H1 (cell line): ENCODE measurements around the gene SDF2. TPM values are rescaled to one million over a fixed set of nuclear protein-coding genes. Genes with fewer than 3 reads are reported as not detected.

Experiments
- CBX5 ChIP-seq: fragments of 300-800, 300-1000 bp; sonication (generic); IDR thresholded peaks from 2 replicates; pipeline ENCODE4 v1.7.1; 2016; ENCODE audit warnings: antibody characterized with exemption, low read length, low read depth
- GTF2F1 ChIP-seq: IDR thresholded peaks from 2 replicates; pipeline ENCODE4 v1.6.1; 2012; ENCODE audit warnings: low read depth, low read length, improper control_type of control experiment, borderline replicate concordance
- HDAC2 ChIP-seq, 2 experiments: fragments of 300-600 bp in 1 of 2; sonication (generic) in 1 of 2; IDR thresholded peaks; 2 replicates each; pipeline ENCODE4 v1.6.1; 2011 to 2012; ENCODE audit warnings: low read depth in 2 of 2, low read length in 2 of 2, mild to moderate bottlenecking in 2 of 2, moderate library complexity in 2 of 2, borderline replicate concordance in 1 of 2, inconsistent platforms in 1 of 2
- KDM4A ChIP-seq: IDR thresholded peaks from one replicate; pipeline ENCODE4 v1.7.1; 2012; ENCODE audit warnings: low read depth, mild to moderate bottlenecking, moderate library complexity, low read length, inconsistent platforms; ENCODE audit not compliant: severe bottlenecking
- POU5F1 ChIP-seq: IDR thresholded peaks from 2 replicates; pipeline ENCODE4 v1.6.1; 2011; ENCODE audit warnings: low read depth, mild to moderate bottlenecking, low read length, moderate library complexity
- RAD21 ChIP-seq, 2 experiments: IDR thresholded peaks in 1 of 2; conservative IDR thresholded peaks in 1 of 2; 2 replicates each; pipeline ENCODE4 v1.6.1; 2011; ENCODE audit warnings: low read depth in 2 of 2, low read length in 2 of 2, improper control_type of control experiment in 1 of 2, inconsistent platforms in 1 of 2, mild to moderate bottlenecking in 1 of 2, moderate library complexity in 1 of 2
- RBBP5 ChIP-seq: IDR thresholded peaks from 2 replicates; pipeline ENCODE4 v1.7.1; 2012; ENCODE audit warnings: low read depth, mild to moderate bottlenecking, inconsistent platforms, low read length, moderate library complexity, borderline replicate concordance
- RFX5 ChIP-seq: IDR thresholded peaks from 2 replicates; pipeline ENCODE4 v1.6.1; 2011; ENCODE audit warnings: low read depth, low read length, improper control_type of control experiment, borderline replicate concordance
- RXRA ChIP-seq: IDR thresholded peaks from 2 replicates; pipeline ENCODE4 v1.6.1; 2011; ENCODE audit warnings: low read depth, mild to moderate bottlenecking, low read length, moderate library complexity; ENCODE audit not compliant: insufficient read depth
- SIN3A ChIP-seq, 2 experiments: IDR thresholded peaks in 1 of 2; conservative IDR thresholded peaks in 1 of 2; 2 replicates each; pipeline ENCODE4 v1.6.1; 2011 to 2012; ENCODE audit warnings: low read length in 2 of 2, improper control_type of control experiment in 1 of 2, low read depth in 1 of 2, mild to moderate bottlenecking in 1 of 2
- SP2 ChIP-seq: IDR thresholded peaks from 2 replicates; pipeline ENCODE4 v1.6.1; 2012; ENCODE audit warnings: mild to moderate bottlenecking, low read length, inconsistent platforms
- SP4 ChIP-seq: IDR thresholded peaks from 2 replicates; pipeline ENCODE4 v1.6.1; 2012; ENCODE audit warnings: low read length, inconsistent platforms
- SRF ChIP-seq: IDR thresholded peaks from 2 replicates; pipeline ENCODE4 v1.6.1; 2011; ENCODE audit warnings: mild to moderate bottlenecking, low read depth, low read length, moderate library complexity
- TAF1 ChIP-seq: IDR thresholded peaks from 2 replicates; pipeline ENCODE4 v1.6.1; 2011; ENCODE audit warnings: mild to moderate bottlenecking, low read depth, low read length
- TAF7 ChIP-seq: optimal IDR thresholded peaks from 2 replicates; pipeline ENCODE3; 2011; ENCODE audit warnings: low read depth, mild to moderate bottlenecking, inconsistent platforms, low read length, moderate library complexity, borderline replicate concordance
- TEAD4 ChIP-seq: IDR thresholded peaks from 2 replicates; pipeline ENCODE4 v1.6.1; 2012; ENCODE audit warnings: low read depth, low read length, inconsistent platforms, mixed read lengths
- polyA plus RNA-seq, 7 experiments: library from polyadenylated mRNA; depleted of rRNA in 3 of 7; stranded (reverse) in 5 of 7; unstranded in 2 of 7; fragments of >200 nt in 5 of 7; fragments of 200-250 nt in 2 of 7; gene quantifications; 1 replicate in 5 of 7; 2 replicates in 1 of 7; 4 replicates in 1 of 7; pipeline versions ENCODE4 v1.2.1 to v1.2.3, GENCODE V29; 2011 to 2013; ENCODE audit warnings: missing spikeins in 2 of 7, mixed read lengths in 2 of 7
- total RNA-seq: library from RNA; stranded (reverse); fragmentation: NEBNext Ultra II Directional; extraction: Animal tissue kit (Norgen Biotek cat#: 25700); gene quantifications from 2 replicates; pipeline ENCODE4 v1.2.1, GENCODE V29; 2021
- TF ChIP-seq, protein P1 (sequence below): IDR thresholded peaks from 2 replicates; pipeline ENCODE4 v1.6.1; 2012; ENCODE audit warnings: inconsistent platforms

Gene SDF2
- total and polyA plus RNA-seq, 2 of the 8 experiments (the other 6 are each of a cell fraction or from before 2014, with no cell fraction given), result 44.8 to 65.4 TPM

DNA sequence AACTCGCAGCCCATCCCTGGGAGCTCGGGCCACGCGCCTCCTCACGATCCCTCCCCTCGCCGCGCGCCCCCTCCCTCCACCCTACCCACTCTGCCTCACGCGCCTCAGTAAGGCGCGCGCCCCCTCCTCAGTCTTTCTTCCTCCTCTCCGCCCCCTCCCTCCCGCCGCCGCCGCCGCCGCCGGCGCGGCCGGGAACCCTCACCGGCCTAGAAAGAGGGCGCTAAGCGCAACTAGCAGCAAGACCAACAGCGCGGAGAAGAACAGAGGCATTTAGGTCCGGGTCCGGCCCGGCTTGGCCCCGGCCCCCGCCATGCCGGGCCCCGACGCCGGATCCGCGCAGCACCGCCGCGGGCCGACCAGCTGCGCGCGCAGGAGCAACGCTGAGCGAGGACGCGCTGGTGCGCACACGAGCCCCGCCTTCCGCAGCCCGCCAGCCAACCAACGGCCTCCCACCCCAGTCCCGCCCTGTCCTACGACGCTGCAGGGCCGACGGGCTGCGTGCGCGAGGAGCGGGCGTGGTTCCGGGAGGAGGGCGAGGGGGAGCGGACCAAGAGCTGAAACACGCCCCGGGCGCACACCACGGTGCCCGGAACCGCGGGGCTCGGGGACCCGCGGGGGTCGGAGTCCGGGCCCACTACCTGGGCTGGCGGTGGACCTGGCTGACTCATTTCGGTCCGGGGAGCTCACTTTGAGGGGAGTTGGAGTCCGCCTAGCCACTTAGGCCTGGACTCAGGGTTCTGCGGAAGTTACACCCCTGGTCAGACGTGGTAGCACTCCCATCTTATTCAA is 16.7 kb downstream of the SDF2 start, which contains the start of gene BLTP2 (continued):
- TF ChIP-seq TAF7 (peak; percentile 11), RFX5 (no peak), TAF1 (peak; percentile 70; the same call in 1 of the 2 replicates), SIN3A (conservative IDR thresholded peaks at IDR 0.05 in 1 of 2, IDR thresholded peaks at IDR 0.05 in 1 of 2; ENCODE audit: low read depth in 1 of 2, low read length in 2 of 2) (peak in 1 of 2 experiments; percentile 8; a peak in 1 of 4 replicates), KDM4A (peak; percentile 69), RAD21 (IDR thresholded peaks at IDR 0.05 in 1 of 2, conservative IDR thresholded peaks at IDR 0.05 in 1 of 2; ENCODE audit: low read depth in 2 of 2, low read length in 2 of 2) (no peak), SRF (no peak), TEAD4 (peak; percentile 12; the same call in 1 of the 2 replicates), GTF2F1 (no peak), CBX5 (no peak), POU5F1 (no peak), HDAC2 (IDR thresholded peaks at IDR 0.05; ENCODE audit: borderline replicate concordance in 1 of 2, low read depth in 2 of 2, low read length in 2 of 2) (no peak; a peak in 1 of 4 replicates), RBBP5 (peak; percentile 56; the same call in 1 of the 2 replicates), SP2 (no peak), SP4 (no peak), RXRA (no peak)
- TF ChIP-seq, protein P1, sequence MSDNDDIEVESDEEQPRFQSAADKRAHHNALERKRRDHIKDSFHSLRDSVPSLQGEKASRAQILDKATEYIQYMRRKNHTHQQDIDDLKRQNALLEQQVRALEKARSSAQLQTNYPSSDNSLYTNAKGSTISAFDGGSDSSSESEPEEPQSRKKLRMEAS, result peak; percentile 71
